ENCODE measurements around the gene LAX1.

GRCh38 chr1:203794764-203795440 is 29.9 kb downstream of the LAX1 start:
- TF ChIP-seq CTCF (conservative IDR thresholded peaks at IDR 0.05) (no peak), ZFX (IDR thresholded peaks at IDR 0.05) (no peak)

All from C4-2B (cell line).